ENCODE measurements around the gene PLEKHA1. TPM values are rescaled to one million over a fixed set of nuclear protein-coding genes. Genes with fewer than 3 reads are reported as not detected.

Gene PLEKHA1
- polyA plus RNA-seq, 3 donors = 5.5 to 14.9 (median 12.3) TPM

DNA sequence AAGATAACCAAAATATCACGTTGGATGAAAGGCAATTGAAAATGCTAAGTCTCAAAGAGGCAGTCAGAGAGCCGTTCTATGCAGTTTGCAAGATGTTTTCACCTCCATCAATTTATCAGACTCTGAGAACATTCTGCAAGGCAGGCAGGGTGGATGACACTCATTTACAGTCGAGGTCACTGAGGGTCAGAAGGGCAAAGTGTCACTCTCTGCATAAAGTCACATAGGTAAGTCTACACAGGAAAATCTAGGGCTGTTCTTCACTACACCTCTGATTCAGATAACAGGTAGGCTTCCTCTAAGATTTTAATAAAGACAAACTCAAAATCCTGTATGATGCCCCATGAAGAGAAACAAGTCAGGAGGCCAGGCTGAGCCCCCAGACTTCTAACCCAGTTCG, 1.4 kb upstream of the PLEKHA1 start:
- H3K27ac Mint-ChIP-seq = no peak overlapping the region

DNA sequence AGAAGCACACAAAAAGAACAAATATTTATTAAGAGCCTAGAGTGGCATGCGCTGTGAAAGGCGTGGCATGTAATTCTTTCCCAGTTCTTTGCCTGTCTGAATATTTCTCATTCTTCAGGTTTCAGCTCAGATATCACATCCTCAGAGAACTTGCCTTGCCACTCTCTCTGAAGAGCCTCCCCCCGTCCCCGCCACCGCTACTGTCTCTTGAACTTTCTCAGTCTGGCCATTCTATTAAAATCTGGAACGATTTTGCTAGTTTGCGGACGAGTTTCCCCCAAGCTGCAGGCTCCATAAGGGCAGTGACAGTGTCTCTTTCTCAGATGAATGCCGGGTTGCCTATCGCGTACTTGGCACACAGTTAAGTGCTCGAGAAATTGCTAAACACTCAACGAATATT, 787 bp upstream of the PLEKHA1 start:
- peaks cover 47 to 65% (median 60%) of the 10 kb centered on the region in 3 donors for H3K27me3 Mint-ChIP-seq (ENCODE audit: low read depth in 3 of 3)
- TF ChIP-seq, protein P1, sequence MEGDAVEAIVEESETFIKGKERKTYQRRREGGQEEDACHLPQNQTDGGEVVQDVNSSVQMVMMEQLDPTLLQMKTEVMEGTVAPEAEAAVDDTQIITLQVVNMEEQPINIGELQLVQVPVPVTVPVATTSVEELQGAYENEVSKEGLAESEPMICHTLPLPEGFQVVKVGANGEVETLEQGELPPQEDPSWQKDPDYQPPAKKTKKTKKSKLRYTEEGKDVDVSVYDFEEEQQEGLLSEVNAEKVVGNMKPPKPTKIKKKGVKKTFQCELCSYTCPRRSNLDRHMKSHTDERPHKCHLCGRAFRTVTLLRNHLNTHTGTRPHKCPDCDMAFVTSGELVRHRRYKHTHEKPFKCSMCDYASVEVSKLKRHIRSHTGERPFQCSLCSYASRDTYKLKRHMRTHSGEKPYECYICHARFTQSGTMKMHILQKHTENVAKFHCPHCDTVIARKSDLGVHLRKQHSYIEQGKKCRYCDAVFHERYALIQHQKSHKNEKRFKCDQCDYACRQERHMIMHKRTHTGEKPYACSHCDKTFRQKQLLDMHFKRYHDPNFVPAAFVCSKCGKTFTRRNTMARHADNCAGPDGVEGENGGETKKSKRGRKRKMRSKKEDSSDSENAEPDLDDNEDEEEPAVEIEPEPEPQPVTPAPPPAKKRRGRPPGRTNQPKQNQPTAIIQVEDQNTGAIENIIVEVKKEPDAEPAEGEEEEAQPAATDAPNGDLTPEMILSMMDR (IDR thresholded peaks at IDR 0.05) = no peak
- H3K27ac ChIP-seq (ENCODE audit: low read depth in 1 of 2, low read length in 2 of 2) = no peak overlapping the region
- peaks cover 4% of the 10 kb centered on the region for H4K20me1 ChIP-seq (ENCODE audit: insufficient read depth, low read length)
- peak overlapping the region; percentile 7 to 82 (median 10) for H3K4me3 ChIP-seq (replicated peaks in 1 of 3; ENCODE audit: low read depth in 2 of 3, low read length in 3 of 3)
- 6% methylated on average over 8 of the region's 13 CpGs for WGBS (ENCODE audit: insufficient coverage)
- peaks cover 0 to 4% (median 1%) of the 10 kb centered on the region in 7 donors for H3K9me3 Mint-ChIP-seq
- H3K27me3 ChIP-seq (ENCODE audit: control insufficient read depth in 2 of 2, insufficient read depth in 2 of 2, low read length in 2 of 2) = peaks cover 41 to 70% of the 10 kb centered on the region in 2 donors
- H3K4me1 Mint-ChIP-seq = peaks cover 17% of the 10 kb centered on the region
- no peaks in the 10 kb centered on the region for H3K79me2 ChIP-seq (ENCODE audit: insufficient read depth, low read length)
- H3K4me3 Mint-ChIP-seq = peak overlapping the region; percentile 66 to 90
- no peaks in the 10 kb centered on the region for H3K36me3 ChIP-seq (replicated peaks in 1 of 2; ENCODE audit: control insufficient read depth in 1 of 2, insufficient read depth in 2 of 2, low read length in 2 of 2)
- intact Hi-C loops (cut with micrococcal nuclease) = loop anchor here (2.0 to 5.0 kb wide), 2 partner anchors 95 to 779 kb away; partner anchors contain the start of gene BUB3 (in 1 of the 2)
- DNase-seq = no peak
- H3K9ac ChIP-seq (ENCODE audit: insufficient read depth, low read length, poor library complexity, severe bottlenecking) = no peak overlapping the region
- peak overlapping the region; percentile 89 for H3K4me2 ChIP-seq (replicated peaks; ENCODE audit: extremely low read depth, low read length, poor library complexity, severe bottlenecking)
- H3K27ac Mint-ChIP-seq = peak overlapping the region in 1 of 7 donors; percentile 38
- no peaks in the 10 kb centered on the region for H3K9me3 ChIP-seq (replicated peaks in 1 of 2; ENCODE audit: control insufficient read depth in 1 of 2, insufficient read depth in 1 of 2, low read length in 2 of 2)
- peak overlapping the region; percentile 55 for H2AFZ ChIP-seq (ENCODE audit: insufficient read depth, low read depth, low read length, poor library complexity, severe bottlenecking)
- H3K36me3 Mint-ChIP-seq = peaks cover 0 to 11% of the 10 kb centered on the region in 2 donors
- H3K4me1 ChIP-seq (ENCODE audit: control insufficient read depth in 1 of 2, insufficient read depth in 2 of 2, low read length in 2 of 2) = peaks cover 13 to 20% of the 10 kb centered on the region in 2 donors

More for the DNA sequence above, 1.4 kb upstream of the PLEKHA1 start:
- WGBS (ENCODE audit: insufficient coverage) = 90% methylated on average over 4 of the region's 4 CpGs
- TF ChIP-seq, protein P1 (IDR thresholded peaks at IDR 0.05) = no peak
- H3K4me3 ChIP-seq (replicated peaks in 1 of 3; ENCODE audit: low read depth in 2 of 3, low read length in 3 of 3) = no peak overlapping the region
- Mint-ChIP-seq H3K27me3 (ENCODE audit: low read depth in 3 of 3) (peaks cover 47 to 66% (median 62%) of the 10 kb centered on the region in 3 donors), H3K4me1 (peaks cover 17% of the 10 kb centered on the region), H3K4me3 (peak overlapping the region in 1 of 2 donors; percentile 90), H3K36me3 (peaks cover 0 to 11% of the 10 kb centered on the region in 2 donors), H3K9me3 (peaks cover 0 to 4% (median 1%) of the 10 kb centered on the region in 7 donors)
- no peak for DNase-seq
- H3K79me2 ChIP-seq (ENCODE audit: insufficient read depth, low read length) = no peaks in the 10 kb centered on the region
- H4K20me1 ChIP-seq (ENCODE audit: insufficient read depth, low read length) = peaks cover 3% of the 10 kb centered on the region
- peaks cover 41 to 70% of the 10 kb centered on the region in 2 donors for H3K27me3 ChIP-seq (ENCODE audit: control insufficient read depth in 2 of 2, insufficient read depth in 2 of 2, low read length in 2 of 2)
- no peak overlapping the region for H3K9ac ChIP-seq (ENCODE audit: insufficient read depth, low read length, poor library complexity, severe bottlenecking)
- intact Hi-C loops (cut with micrococcal nuclease) = loop anchor here in 1 of 2 donors (5.0 kb wide), 1 partner anchor 779 kb away; the partner anchor contains the start of gene BUB3
- no peaks in the 10 kb centered on the region for H3K36me3 ChIP-seq (replicated peaks in 1 of 2; ENCODE audit: control insufficient read depth in 1 of 2, insufficient read depth in 2 of 2, low read length in 2 of 2)
- H3K4me1 ChIP-seq (ENCODE audit: control insufficient read depth in 1 of 2, insufficient read depth in 2 of 2, low read length in 2 of 2) = peaks cover 13 to 20% of the 10 kb centered on the region in 2 donors
- H2AFZ ChIP-seq (ENCODE audit: insufficient read depth, low read depth, low read length, poor library complexity, severe bottlenecking) = no peak overlapping the region
- no peaks in the 10 kb centered on the region for H3K9me3 ChIP-seq (replicated peaks in 1 of 2; ENCODE audit: control insufficient read depth in 1 of 2, insufficient read depth in 1 of 2, low read length in 2 of 2)
- H3K27ac ChIP-seq (ENCODE audit: low read depth in 1 of 2, low read length in 2 of 2) = no peak overlapping the region
- H3K4me2 ChIP-seq (replicated peaks; ENCODE audit: extremely low read depth, low read length, poor library complexity, severe bottlenecking) = no peak overlapping the region
